ENCODE results near the gene SLC27A6. TPM values are rescaled to one million over a fixed set of nuclear protein-coding genes. Genes with fewer than 3 reads are reported as not detected.
A peak's percentile ranks its signal among the peaks of the same experiment; 100 is the strongest.

SLC27A6 gene
- total RNA-seq, 4 donors from 2014 or later = 0.40 to 2.9 (median 0.88) TPM; not detected in 1

DNA sequence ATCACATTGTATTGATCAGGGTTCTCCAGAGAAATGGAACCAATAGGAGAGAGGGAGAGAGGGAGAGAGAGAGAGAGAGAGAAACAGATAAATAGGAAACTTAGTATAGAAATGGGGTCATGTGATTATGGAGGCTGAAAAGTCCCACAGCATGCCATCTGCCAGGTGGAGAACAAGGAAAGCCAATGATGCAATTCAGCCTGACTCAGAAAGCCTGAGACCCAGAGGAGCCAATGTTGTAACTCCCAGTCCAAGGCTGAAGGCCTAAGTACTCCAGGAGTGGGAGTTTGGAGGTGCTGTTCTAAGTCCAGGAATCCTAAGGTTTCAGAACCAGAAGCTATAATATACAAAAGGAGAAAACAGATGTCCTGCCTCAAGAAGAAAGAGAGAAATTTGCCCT is 80.9 kb downstream of the SLC27A6 start:
- no peaks in the 10 kb centered on the region for H3K4me1 ChIP-seq
- intact Hi-C loops (cut with DNase I) = no loop called here
- TF ChIP-seq, protein P1, sequence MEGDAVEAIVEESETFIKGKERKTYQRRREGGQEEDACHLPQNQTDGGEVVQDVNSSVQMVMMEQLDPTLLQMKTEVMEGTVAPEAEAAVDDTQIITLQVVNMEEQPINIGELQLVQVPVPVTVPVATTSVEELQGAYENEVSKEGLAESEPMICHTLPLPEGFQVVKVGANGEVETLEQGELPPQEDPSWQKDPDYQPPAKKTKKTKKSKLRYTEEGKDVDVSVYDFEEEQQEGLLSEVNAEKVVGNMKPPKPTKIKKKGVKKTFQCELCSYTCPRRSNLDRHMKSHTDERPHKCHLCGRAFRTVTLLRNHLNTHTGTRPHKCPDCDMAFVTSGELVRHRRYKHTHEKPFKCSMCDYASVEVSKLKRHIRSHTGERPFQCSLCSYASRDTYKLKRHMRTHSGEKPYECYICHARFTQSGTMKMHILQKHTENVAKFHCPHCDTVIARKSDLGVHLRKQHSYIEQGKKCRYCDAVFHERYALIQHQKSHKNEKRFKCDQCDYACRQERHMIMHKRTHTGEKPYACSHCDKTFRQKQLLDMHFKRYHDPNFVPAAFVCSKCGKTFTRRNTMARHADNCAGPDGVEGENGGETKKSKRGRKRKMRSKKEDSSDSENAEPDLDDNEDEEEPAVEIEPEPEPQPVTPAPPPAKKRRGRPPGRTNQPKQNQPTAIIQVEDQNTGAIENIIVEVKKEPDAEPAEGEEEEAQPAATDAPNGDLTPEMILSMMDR (IDR thresholded peaks at IDR 0.05) = no peak
- no peak for TF ChIP-seq POLR2A (IDR thresholded peaks at IDR 0.05)
- H3K4me3 ChIP-seq (replicated peaks in 1 of 3) = no peak overlapping the region
- H3K27me3 ChIP-seq = no peaks in the 10 kb centered on the region
- no peak for DNase-seq
- no peaks in the 10 kb centered on the region for H3K36me3 ChIP-seq
- no peak overlapping the region for H3K27ac ChIP-seq
- H3K9me3 ChIP-seq = no peaks in the 10 kb centered on the region

DNA sequence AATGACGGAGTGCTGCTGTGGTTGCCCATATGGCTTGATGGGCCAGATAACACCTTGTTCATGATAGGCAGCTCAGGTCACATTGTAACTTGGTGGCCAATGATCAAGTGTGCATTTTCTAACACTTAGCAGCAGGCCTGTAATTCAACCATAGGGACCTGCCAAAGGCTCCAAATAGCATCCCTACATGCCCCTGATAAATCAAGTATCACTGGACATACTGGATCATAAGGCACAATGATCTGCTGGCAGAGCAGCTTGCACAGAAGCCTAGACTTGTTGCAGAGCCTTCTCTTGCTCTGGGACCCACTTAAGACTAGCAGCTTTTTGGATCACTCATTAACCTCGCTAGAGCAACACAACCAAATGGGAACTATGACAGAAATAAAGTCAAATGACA is 83.2 kb downstream of the SLC27A6 start:
- H3K27ac ChIP-seq = no peak overlapping the region
- no peaks in the 10 kb centered on the region for H3K9me3 ChIP-seq
- WGBS, 2 donors = 48 to 62% methylated on average over 2 of the region's 2 CpGs
- no peaks in the 10 kb centered on the region for H3K36me3 ChIP-seq
- H3K4me1 ChIP-seq = no peaks in the 10 kb centered on the region
- intact Hi-C loops (cut with DNase I) = no loop called here
- H3K4me3 ChIP-seq (replicated peaks in 1 of 3) = no peak overlapping the region
- DNase-seq = no peak
- H3K27me3 ChIP-seq = no peaks in the 10 kb centered on the region
- no peak for TF ChIP-seq POLR2A (IDR thresholded peaks at IDR 0.05)
- TF ChIP-seq, protein P1 (IDR thresholded peaks at IDR 0.05) = no peak

DNA sequence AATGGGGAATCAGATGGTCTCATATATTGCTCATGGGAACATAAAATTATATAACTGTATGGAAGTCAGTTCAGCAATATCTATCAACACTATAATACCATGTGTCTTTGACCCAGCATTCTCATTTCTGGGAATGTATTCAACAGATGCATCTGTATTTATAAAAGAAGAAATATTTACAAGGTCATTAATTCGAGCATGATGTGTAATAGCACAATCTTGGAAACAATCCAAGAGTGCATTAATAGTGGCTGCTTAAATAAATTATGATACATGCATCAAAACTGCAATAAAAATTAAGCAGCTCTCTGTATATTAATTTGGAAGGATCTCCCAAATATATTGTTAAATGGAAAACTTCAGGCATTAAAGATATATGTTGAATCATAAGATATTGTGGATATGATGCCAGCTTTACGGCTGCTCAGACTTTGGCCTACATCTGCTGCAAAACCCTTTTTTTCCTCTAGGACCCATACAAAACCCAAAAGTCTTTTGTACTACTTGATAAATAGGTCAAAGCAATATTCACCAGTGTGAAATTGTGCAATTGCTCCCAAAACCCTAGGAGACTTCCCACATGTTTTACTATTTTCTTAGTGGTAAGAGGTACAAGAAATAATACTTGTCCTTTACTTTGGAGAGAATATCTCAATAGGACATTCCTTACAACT is 84.0 kb downstream of the SLC27A6 start:
- TF ChIP-seq, protein P1 (IDR thresholded peaks at IDR 0.05) = no peak
- TF ChIP-seq POLR2A (IDR thresholded peaks at IDR 0.05) = no peak
- 68 to 74% methylated on average over 2 of the region's 2 CpGs for WGBS, 2 donors
- Histone ChIP-seq H3K4me1 (no peaks in the 10 kb centered on the region), H3K36me3 (no peaks in the 10 kb centered on the region), H3K4me3 (replicated peaks in 1 of 3) (no peak overlapping the region), H3K27me3 (no peaks in the 10 kb centered on the region), H3K9me3 (no peaks in the 10 kb centered on the region), H3K27ac (no peak overlapping the region)
- intact Hi-C loops (cut with DNase I) = no loop called here
- DNase-seq = no peak

DNA sequence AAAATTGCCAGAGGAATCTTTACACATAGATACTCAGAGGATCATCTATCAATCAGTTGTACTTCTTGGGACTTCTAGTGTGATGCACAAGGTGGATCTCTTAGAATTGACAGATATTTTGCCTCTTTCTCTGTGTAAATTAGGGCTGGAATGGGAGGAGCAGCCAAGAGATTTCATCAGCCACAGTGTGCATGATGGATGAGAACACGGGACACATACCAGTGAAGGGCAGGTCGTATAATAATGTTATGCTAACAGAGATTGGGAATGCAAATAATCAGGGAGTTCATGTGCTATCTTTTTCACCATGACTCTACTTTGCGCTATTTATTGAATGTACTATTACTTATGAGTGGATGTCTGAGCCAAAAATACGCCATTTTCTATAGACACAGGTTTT is 86.0 kb downstream of the SLC27A6 start:
- H3K4me3 ChIP-seq (replicated peaks in 1 of 3) = no peak overlapping the region
- no peaks in the 10 kb centered on the region for H3K4me1 ChIP-seq
- DNase-seq = no peak
- no peaks in the 10 kb centered on the region for H3K27me3 ChIP-seq
- H3K36me3 ChIP-seq = no peaks in the 10 kb centered on the region
- no peaks in the 10 kb centered on the region for H3K9me3 ChIP-seq
- no peak overlapping the region for H3K27ac ChIP-seq
- TF ChIP-seq, protein P1 (IDR thresholded peaks at IDR 0.05) = no peak
- no peak for TF ChIP-seq POLR2A (IDR thresholded peaks at IDR 0.05)
- intact Hi-C loops (cut with DNase I) = no loop called here
- WGBS, 2 donors = 60 to 88% methylated on average over 4 of the region's 4 CpGs

DNA sequence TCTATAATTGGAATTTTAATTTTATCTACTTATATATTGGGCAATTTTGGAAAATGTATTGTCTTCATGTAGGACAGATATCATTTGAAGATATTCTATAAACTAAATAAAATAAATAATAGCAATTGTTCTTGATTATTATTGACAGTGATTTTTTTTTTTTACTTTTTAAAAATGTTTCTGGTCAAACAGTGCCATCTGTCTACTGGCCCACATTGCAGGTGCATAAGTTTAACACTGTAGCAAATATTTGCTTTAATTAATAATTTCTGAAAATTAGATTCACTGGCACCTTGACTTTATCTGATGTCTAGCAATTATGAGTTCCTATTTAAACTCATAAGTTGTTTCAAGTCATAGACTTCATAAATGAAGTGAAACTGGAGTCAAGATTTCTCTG is 88.2 kb downstream of the SLC27A6 start:
- Histone ChIP-seq H3K4me1 (no peaks in the 10 kb centered on the region), H3K27ac (no peak overlapping the region), H3K27me3 (no peaks in the 10 kb centered on the region), H3K36me3 (no peaks in the 10 kb centered on the region), H3K9me3 (no peaks in the 10 kb centered on the region), H3K4me3 (replicated peaks in 1 of 3) (no peak overlapping the region)
- intact Hi-C loops (cut with DNase I) = no loop called here
- no peak for DNase-seq
- no peak for TF ChIP-seq POLR2A (IDR thresholded peaks at IDR 0.05)
- TF ChIP-seq, protein P1 (IDR thresholded peaks at IDR 0.05) = peak in 1 of 6 experiments; percentile 17

Measured in thyroid gland (tissue), 4 donors.